Karpas-422 (cell line): ENCODE data around the gene PSMB7. TPM values are rescaled to one million over a fixed set of nuclear protein-coding genes. Genes with fewer than 3 reads are reported as not detected.

Experiments
- total RNA-seq: library from RNA; depleted of rRNA; stranded (reverse); fragments of >200 nt; shearing (Covaris generic); gene quantifications from 2 replicates; pipeline ENCODE4 v1.2.3, GENCODE V29; 2014; ENCODE audit warnings: low replicate concordance; rRNA removed

The PSMB7 gene
- total RNA-seq, 1 experiment from 2014 or later, result 119 TPM

Other genes starting within 250 kb of the PSMB7 start
- gene NEK6, start 157.5 kb downstream of the PSMB7 start, total RNA-seq, result 77.9 and 93.3 TPM in 2 replicates
- not detected in 2 replicates for gene ADGRD2, start 35.0 kb upstream of the PSMB7 start, total RNA-seq
- gene NR5A1, start 92.0 kb upstream of the PSMB7 start, total RNA-seq, result not detected in 2 replicates